Inferior parietal cortex (tissue), 1 donor: ENCODE data around the gene FNDC10.

Experiments used
- DNase-seq: peaks from one replicate; pipeline ENCODE4 v3.0.0-alpha.2; 2016; ENCODE audit errors: extremely low spot score

FNDC10 gene

DNA sequence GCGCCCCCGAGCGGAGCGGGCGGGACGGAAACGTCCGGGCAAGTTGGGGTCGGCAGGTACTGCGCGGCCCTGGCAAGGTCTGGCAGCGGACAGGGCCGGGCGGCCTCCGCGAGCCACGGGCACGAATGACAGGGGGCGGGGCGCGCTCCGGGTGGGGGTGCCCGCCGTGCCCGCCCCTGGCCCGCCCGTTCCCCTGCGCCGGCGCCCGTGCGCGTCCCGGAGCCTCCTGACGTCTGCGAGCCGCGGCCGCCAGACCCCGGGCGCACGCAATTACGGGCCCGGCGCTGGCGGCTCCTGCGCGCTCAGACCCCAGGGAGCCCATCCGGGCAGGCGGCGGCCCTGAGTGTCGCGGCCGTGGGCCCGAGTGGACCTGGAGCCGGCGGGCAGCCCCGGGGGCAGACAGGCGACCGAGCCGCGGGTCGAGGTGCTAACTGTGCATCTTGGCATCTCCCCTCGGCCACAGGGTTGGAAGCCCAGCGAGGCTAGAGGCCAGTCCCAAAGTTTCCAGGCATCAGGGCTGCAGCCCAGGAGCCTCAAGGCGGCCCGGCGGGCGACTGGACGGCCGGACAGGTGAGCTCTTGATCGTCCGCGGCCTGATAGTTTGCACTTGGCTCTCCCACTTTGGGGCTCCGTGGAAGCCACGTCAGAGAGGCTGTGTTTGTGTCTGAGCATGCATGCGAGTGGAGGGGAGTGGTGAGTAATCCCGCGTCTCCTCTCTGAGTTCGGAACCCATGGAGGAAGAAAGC is 16.3 kb upstream of the FNDC10 start:
- DNase-seq: no peak

DNA sequence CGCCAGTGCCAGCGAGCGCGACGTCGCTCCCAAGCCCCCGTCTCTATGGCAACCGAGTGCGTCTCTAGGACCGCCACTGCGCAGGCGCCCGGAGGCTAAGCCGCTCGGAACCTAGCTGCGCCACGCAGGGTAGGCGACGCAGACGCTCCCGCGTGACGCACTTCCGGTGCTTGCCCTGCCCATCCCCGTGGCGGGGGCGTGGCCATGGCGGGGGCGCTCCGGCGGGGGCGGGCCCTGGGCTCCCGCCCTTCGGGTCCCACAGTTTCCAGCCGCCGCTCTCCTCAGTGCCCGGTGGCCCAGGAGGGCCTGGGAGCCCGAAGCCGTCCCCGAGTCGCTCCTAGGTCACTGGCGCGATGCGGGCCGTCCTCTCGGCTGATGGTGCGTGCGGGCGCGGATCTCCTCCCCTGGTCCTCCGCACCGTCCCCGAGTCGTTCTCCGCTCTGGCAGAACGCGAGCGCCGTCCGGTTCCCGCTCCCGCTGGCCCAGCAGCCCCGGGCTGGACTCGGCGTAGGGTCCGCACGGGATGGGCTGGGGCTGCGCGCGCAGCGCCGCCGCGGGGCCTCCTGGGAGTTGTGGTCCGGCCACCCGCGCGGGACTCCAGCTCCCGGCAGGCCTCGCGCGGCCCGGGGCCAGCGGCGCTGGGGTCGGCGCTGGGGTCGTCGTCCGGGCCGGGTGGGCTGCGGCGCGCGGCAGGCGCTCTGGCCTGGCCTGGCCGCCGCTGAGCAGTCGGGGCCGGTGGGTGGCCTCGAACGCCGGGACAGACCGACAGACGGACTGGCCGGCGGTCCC is 15.5 kb upstream of the FNDC10 start, which contains the start of gene MIB2:
Gene MIB2 (plus strand): TSS at position 245 of the 789 bp plus-strand sequence. CDS start 7,953 bp downstream, outside the sequence.
- DNase-seq: peak; percentile 99

DNA sequence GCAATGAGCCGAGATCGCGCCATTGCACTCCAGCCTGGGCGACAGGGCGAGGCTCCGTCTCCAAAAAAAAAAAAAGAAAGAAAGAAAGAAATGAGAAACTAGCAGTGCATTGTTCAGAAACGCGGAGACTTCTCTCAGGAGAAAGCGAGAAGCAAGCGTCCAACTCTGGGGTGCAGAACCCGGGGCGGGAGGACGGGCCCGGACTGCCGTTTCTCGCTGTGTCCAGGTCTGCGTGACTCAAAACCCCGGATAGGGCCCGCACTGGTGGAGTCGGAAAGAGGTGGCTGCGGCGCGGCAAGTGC is 15.0 kb upstream of the FNDC10 start:
- DNase-seq: no peak

DNA sequence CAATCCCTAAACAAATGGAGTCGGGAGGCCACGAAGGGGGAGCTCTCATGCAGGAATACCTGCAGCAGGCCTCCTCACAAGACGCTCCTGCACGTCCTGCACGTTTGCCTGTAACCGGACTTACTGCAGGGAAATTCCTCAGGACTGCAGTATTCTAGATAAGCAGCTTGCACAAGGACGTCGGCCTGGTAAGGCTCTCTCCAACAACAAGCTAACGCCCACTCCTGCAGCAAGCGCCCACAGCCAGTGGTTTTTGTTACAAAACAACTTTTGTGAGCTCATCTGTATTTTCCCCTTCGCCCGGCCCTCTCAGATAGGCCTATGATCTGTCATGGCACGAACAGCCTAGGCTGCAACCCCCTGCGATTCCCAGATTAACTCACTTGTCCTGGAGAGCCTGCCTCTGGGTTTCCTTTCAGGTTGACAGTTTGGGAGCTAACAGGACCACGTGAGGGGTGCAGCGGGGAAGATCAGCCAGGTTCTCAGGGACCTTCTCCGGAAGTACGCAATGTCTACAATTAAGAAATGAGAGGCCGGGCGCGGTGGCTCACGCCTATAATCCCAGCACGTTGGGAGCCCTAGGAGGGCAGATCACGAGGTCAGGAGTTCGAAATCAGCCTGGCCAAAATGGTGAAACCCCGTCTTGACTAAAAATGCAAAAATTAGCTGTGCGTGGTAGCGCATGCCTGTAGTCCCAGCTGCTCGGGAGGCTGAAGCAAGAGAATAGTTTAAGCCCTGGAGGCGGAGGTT is 14.4 kb upstream of the FNDC10 start:
- DNase-seq: peak; percentile 42

DNA sequence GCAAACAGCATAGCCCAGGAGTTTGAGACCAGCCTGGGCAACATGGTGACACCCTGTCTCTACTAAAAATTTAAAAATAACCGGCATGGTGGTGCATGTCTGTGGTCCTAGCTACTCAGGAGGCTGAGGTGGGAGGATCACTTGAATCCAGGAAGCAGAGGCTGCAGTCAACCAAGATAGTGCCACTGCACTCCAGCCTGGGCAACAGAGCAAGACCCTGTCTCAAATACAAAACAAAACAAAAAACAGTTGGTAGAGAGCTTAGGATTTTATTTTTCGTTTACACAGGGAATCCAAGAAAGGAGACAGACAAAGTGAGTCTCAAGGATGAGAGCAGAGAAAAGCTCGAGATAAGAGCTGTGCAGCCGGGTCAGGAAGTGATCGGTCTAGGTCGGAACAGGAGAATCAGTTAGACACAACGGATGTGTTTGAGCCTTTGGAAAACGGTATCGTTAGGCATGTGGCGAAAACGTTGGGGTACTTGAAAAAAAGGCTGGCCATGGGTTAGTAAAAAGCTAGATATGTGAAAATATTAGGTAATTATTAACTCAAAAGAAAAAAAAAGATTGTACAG is 13.7 kb upstream of the FNDC10 start:
- DNase-seq: no peak

DNA sequence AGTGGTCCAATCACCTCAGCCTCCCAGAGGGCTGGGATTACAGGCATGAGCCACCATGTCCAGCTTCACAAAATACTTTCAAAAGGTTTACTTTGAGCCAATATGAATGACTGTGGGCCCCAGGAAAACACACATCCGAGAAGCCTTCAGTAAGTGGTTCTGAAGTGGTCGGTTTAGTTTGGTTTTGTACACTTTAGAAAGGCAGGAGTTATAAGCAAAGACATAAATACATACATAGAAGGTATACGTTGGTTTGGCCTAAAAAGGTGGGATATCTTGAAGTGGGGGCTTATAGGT is 12.1 kb upstream of the FNDC10 start:
- DNase-seq: no peak

DNA sequence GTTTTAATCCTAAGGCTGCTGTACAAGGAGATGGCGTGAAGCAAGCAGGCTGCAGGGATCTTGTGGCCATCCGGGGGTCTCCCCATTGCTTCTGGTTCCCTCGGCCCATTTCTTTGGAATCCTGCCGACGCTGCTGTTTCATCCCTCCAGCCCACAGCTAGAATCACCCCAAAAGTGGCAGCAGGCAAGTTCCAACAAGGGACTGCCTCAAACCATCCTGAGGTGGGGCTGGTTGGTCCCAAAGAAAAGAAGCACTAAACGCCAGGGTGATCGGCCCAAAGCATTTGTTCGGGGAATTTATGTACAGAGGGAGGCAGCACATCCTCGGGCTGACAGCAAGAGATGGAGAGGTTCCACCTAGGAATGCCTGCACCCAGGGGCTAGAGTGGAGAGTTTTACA is 10.9 kb upstream of the FNDC10 start:
- no peak for DNase-seq

DNA sequence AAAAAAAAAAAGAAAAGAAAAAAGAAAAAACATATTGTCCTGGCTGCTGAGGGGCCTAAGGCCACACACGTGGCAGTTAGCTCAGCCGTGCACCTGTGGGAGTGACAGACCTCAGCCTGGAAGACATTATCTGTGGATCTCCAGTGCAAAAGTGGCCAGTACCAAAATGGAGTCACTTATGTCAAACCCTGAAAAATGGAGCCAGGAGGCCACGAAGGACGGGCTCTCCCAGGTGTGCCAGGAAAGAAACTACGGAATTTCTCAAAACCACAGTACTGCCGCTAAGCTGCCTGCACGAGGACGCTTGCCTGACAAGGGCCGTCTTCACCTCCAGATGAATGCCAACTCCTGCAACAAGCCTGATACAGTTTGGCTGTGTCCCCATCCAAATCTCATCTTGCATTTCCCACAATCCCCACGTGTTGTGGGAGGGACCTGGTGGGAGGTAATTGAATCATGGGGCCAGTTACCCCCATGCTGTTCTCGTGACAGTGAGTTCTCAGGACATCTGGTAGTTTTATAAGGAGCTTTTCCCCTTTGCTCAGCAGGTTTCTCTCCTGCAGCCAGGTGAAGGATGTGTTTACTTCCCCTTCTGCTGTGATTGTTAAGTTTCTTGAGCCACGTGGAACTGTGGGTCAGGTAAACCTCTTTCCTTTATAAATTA is 10.0 kb upstream of the FNDC10 start:
- no peak for DNase-seq

DNA sequence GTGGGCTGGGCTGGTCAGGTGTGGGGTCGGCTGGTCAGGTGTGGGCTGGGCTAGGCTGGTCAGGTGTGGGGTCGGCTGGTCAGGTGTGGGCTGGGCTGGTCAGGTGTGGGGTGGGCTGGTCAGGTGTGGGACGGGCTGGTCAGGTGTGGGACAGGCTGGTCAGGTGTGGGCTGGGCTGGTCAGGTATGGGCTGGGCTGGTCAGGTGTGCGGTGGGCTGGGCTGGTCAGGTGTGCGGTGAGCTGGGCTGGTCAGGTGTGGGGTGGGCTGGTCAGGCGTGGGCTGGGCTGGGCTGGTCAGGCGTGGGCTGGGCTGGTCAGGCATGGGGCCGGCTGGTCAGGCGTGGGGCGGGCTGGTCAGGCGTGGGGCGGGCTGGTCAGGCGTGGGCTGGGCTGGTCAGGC is 6.3 kb upstream of the FNDC10 start:
- no peak for DNase-seq

DNA sequence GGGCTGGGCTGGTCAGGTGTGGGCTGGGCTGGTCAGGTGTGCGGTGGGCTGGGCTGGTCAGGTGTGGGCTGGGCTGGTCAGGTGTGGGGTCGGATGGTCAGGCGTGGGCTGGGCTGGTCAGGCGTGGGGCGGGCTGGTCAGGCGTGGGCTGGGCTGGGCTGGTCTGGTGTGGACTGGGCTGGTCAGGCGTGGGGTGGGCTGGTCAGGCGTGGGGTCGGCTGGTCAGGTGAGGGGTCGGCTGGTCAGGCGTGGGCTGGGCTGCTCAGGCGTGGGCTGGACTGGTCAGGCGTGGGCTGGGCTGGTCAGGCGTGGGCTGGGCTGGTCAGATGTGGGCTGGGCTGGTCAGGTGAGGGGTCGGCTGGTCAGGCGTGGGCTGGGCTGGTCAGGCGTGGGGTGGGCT is 5.8 kb upstream of the FNDC10 start:
- no peak for DNase-seq

DNA sequence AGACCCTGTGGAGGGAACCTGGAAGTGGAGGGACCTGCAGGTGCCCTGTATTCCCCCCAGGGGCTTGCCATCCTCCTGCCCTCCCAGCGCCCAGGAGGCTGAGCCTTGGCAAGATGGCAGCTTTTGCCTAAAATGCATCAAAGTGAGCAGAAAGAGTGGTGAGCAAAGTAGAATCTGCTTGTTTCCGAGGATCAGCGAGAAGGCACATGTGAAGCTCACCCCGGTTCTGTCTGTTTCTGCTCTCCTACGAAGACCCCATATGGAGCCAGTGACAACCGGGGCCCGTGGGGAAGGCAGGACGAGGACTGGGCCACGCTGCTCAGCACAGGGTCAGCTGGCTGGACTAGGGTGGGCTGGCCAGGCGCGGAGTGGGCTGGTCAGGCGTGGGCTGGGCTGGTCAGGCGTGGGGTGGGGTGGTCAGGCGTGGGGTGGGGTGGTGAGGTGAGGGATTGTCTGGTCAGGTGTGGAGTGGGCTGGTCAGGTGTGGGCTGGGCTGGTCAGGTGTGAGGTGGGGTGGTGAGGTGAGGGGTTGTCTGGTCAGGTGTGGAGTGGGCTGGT is 5.2 kb upstream of the FNDC10 start:
- no peak for DNase-seq

DNA sequence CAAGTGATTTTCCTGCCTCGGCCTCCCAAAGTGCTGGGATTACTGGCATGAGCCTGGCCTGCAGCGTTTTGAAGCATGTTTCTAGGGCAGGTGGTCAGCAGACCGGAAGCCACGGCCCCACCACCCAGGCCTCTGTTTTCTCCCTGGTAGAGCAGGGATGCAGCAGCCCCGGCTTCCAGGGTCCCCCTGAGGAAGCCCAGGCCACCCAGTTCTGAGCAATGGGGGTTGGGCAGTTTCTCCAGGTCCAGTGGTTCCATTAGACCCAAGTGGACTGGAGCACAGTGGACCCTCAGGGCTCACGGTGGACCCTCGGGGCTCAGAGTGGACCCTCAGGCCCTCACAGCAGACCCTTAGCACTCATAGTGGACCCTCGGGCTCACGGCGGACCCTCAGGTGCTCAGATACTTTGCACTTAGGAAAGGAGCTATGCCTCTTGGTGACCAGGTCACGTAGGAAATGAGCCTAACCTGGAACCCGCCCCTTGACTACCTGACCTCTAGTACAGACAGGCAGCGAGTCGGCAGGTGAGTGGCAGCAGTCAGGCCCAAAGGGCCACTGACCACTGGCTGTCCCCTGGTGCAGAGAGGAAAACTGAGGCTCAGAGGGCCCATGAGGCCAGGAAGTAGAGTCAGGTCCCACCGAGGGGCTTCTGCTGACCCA is 4.6 kb upstream of the FNDC10 start:
- DNase-seq: no peak

DNA sequence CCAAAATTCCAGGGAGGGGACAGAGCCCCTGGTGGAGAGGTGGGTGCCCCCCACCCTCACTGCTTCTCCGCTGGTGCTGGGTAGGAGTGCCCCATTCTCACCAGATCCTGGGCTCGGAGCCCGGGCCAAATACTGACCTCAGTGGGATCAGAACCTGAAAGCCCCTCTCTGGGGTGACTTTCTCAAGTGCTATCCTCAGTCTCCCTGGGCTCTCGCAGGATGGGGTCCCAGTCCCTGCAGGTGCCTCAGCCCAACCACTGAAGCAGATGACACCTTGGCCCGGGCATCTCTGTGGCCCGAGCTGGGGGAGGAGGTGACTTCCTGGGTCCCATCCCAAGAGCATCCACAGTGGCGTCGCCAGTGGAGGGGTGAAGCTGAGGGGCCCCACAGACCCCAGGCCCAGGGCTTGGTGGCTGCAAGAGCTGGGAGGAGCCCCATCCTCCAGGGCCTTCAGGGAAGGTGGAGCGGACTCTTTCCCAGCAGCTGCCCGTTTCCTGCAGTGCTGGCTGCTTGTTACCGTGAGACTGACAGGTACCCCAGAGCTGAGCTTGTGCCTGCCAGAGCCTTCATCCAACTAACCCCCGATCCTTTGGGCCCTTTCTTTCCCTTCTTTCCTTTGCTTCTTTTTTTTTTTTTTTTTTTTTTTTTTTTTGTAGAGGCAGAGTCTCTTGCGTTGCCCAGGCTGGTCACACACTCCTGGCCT is 3.9 kb upstream of the FNDC10 start:
- no peak for DNase-seq

DNA sequence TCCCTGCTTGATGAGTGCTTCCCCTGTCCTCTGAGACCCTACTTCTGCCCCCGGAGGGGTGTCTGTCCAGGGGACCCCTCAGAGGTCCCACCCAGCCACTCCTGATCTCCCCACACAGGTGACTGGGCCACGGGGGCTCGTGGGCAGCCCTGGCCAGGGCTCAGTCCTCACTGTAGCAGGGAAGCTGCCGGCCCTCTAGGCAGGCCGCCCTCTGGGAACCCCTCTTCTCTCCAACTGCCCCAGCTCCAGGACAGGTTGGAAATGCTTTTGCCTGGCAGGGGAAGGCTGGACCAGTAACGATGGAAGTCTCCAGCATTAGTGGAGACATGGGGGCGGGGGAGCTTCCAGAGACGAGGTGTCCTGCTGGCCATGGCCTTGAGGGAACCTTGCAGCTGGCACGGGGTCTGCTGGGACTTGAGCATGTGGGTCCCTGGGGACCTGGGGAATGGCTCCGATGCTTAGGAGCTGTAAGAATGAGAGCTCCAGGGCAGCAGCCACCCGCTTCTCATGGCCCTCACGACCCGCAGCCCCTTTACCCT is 3.1 kb upstream of the FNDC10 start:
- DNase-seq: no peak

DNA sequence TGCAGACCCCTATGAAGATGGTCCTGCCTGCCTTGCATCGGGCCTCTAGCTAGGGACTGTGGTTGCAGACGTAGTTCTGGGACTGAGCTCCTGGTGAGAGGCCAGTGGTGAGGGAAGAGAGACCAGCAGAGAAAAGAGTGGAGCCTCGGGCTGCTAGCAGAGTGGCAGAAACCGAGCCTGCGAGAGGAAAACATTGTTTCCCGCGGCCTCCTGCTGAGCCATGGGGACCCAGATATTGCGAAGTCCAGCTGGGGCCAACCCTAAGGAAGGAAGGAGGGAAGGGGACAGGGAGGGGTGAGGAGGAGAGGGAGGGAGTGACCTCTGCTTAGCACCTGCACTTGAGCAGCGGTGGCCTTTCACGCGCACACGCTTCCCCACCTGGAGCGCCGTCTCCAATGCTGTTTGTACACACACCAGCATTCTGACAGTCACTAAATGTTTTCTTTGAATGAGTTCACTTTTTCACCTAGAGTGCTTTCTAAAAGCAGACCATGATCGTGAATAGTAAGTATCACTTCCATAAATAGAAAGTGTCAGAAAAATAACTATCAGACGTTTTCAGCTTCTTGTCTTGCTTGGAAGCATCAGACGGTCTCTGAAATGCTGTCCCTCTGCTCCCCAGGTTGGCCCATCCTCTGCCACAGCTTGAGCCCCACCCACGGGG is 2.5 kb upstream of the FNDC10 start:
- DNase-seq: no peak

DNA sequence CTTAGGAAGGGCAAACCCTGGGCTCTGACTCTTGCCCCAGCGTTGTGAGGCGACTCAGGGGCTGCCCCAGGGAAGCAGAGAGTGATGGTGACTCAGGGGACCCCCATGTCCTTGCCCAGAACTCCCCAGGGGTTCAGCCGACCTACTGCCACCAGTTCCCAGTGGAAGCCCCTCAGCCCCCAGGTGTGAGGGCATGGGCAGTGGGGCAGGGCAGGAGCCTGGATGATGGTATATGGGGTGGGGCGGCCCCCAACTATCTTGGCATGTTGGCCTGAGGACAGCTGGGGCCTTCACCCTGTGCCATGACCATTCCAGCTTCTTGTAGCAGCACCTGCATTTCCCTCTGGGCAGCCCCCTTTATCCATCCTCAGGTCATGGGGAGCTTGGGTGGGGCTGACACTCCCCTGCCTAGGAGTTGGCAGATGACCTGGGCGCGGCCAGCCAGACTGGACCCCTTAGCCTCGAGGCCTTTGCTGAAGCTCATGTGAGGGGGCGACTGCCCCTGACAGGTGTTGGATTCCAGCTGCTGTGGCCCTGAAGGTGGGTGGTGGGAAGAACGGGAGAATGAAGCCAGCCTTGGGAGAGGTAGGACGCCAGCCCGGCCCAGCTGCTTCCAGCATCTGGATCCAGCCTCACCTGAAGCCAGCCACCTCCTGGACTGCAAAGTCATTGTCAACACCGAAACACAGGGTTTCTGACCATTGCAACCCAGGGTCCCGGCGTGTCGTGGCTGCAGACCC is 1.8 kb upstream of the FNDC10 start:
- DNase-seq: no peak

DNA sequence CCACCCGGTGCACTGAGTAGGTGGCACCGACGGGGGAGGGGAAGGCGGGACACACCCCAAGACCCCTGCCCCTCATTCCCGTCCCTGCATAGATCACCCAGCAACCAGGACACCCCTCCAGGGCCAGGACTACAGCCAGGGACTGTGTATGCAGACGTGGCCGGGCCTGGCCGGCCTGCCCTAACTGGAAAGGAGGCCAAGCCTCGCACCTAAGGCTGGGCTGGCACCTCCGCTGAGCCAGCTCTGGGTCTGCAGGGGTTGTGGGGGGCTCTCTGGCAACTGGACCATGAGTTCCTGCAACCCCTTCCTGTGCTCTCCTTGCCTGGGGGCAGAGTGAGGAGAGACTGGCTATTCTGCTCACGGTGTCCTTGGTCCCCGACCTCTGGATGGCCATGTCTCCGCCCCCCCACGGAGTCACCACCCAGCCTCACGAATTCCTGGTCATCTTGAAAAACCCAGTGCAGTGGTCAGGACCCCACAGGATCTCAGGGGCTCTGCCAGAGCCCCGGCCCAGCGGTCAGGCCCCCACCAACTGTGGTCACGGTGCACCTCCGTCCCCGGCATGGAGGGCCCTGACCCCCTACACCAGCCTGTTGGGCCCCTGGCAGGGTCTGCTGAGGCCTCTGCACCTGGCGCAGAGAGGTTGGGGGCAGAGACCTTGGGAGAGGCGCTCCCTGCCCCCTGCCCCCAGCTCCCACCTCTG is 1.1 kb upstream of the FNDC10 start:
- no peak for DNase-seq
